GM10266 (cell line): ENCODE results near the gene MSRB3.

Experiments
- DNase-seq: peaks from one replicate; pipeline ENCODE4 v3.0.0; 2012; ENCODE audit errors: extremely low spot score
- TF ChIP-seq, protein P1 (sequence below): IDR thresholded peaks from 2 replicates; pipeline ENCODE4 v1.5.1; 2012; ENCODE audit warnings: mild to moderate bottlenecking, low read depth; ENCODE audit not compliant: control insufficient read depth, insufficient read depth; ENCODE audit errors: missing control alignments

MSRB3 gene

DNA sequence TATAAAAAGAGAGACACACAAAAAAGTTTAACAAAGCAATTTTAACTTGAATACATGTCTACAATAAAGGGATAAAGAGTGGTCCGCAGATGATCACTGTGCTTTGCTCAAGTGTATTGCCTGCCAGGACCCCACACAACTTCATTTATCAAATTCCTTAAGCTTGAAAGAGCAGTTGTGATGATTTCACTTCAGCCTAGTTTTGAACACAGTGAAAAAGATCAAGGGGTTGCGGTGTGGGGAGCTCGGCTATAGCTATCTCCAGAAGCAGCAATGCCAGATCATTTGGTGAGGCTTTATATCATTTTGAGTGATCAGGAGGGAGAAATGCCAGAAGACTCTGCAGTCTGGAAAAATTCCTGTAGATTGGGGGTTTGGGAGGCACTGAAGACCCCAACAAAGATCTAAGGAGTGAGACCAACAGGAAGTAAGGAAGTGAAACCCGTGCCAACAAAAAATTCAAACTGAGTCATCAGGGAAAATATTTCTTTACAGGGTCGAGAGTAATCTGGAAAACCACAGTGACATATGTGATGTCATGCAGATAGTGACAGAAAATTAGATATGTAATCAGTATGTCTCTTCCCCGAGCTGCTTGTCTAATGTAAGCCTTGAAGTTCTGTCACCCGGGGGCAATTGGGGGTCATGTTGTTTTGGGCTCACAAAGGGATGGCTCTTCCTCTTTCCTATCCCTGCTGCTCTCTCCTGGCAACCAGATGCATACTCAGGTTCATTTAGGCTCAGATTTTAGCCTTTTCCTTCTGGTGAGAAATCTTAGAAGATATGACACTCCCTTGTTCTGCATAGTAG lies 221.8 kb downstream of the MSRB3 start:
- DNase-seq: no peak
- TF ChIP-seq, protein P1, sequence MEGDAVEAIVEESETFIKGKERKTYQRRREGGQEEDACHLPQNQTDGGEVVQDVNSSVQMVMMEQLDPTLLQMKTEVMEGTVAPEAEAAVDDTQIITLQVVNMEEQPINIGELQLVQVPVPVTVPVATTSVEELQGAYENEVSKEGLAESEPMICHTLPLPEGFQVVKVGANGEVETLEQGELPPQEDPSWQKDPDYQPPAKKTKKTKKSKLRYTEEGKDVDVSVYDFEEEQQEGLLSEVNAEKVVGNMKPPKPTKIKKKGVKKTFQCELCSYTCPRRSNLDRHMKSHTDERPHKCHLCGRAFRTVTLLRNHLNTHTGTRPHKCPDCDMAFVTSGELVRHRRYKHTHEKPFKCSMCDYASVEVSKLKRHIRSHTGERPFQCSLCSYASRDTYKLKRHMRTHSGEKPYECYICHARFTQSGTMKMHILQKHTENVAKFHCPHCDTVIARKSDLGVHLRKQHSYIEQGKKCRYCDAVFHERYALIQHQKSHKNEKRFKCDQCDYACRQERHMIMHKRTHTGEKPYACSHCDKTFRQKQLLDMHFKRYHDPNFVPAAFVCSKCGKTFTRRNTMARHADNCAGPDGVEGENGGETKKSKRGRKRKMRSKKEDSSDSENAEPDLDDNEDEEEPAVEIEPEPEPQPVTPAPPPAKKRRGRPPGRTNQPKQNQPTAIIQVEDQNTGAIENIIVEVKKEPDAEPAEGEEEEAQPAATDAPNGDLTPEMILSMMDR: no peak

DNA sequence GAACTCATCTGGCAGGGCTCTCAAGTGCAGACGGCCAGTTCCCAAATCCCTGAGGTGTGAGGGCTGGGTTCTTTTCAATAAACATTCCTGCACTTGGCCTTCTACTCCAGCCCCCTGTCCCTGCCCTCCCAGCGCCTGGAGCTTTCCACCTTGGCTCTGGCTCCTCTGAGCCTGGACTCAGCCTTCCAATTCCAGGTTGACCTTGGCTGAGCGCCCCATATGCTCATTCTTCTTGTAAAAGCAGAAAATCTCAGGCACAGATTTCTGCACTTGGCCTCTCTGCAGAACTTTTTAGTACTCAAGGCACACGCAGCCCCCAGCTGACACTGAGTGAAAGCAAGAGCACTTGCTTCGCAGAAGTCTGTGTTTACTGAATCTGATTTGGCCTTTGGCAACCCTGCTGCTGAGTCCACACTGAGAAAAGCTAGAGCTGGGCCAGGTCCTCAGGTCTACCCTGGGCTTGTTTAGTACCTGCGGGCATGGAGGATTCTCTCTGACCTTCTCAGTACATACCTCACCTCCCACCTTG lies 222.7 kb downstream of the MSRB3 start:
- no peak for DNase-seq
- TF ChIP-seq, protein P1: no peak

DNA sequence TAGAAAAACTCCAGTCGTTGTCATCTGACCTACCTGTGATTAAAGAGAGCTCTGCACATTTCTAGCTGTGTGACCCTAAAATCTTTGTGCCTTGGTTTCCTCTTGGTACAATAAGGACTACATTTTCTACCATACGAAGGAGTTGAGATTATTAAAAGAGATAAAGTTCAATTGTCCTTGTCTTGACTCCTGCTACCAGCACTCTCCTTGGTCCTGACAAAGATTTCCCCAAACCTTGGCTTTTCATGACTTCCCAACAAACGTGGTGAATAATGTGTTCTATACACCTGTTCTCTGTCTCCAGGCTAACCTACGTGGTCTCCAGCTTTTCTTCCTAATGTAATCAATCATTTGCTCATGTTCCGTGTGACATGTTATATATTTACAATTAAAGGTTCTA lies 223.5 kb downstream of the MSRB3 start:
- TF ChIP-seq, protein P1: no peak
- DNase-seq: no peak

DNA sequence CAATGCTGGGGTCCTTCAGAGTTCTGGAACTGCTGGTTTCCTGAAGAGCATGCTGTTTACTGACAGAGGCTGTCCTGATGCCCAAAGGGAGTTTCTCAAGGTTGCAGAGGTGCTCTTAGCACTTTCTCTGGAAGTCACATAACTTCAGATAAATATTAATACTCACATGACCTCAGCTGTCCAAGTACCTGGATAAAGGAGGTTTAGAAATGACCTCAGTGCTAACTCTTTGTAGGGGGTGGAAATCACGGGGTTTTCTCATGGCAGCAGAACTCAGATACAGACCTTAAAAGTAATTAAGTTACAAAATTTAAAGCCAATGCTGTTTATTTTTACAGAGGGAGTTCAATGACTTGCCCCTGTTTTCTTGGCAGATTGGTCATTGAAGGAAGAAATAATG lies 225.9 kb downstream of the MSRB3 start:
- TF ChIP-seq, protein P1: no peak
- no peak for DNase-seq

DNA sequence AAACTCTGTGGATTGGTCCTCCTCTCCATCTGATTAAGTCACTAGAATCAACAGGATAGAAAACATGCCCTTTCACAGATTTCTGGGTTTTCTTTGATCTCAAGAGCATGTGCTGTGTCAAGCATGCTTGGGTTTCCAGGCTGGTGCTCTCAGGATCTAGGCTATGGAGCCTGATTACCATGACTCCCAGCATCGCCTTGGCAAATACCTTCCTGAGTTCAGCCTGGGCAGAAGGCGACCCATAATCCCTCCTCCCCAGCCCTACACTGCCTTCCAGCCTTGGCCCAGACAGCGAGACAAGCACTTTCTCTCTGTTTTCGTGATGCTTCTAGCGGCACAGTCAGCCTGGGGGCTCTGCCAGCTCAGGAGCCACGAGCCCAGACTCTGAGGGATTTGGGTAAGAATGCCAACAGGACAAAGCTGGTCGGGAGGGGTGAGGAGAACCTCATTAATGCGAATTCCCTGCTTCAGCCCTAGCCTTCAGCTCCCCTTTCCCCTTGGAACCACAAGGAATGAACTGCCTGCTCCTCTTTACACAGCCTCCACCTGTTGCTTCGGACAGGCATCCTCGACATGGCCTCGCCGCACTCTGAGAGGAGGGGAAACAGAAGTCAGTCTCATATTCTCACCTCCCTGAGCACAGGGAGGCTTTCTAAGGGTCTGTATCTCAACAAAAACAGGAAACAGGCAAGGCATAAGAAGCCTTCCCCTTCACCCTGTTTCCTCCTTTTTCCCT lies 227.1 kb downstream of the MSRB3 start:
- DNase-seq: no peak
- TF ChIP-seq, protein P1: no peak

DNA sequence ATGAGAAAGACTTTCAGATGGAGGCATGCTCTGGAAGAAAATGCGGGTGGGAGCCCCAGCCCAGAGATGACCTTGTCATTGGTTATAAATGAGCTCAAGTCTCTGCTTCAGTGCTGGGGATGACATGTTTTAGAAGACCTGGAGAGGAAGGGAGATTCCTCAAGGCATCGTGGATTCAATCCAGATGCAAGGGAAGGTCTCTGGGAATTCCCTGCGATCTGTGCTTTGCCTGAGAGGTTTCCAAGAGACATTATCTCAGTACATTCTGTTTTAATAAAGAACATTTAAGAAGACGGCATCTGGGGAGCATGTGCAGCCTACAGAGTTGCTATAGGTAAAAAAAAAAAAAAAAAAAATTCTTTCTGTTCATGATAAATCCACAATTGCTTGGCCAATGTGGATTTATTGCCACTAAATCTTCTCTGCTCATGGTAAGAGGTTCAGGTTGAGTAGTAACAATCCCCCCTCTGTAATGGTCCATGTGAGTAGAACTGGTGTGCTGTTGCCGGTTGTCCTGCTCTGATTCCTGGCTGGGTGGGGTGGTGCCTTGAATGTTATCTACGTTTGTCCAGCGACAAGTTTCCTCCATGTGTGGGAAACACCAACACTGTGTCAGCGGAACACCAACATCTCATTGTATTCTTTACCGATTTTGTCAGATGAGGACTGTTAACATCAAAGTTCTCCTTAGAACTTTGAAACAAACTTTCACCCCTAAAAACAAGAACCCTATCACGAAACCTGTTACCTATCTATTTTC lies 230.0 kb downstream of the MSRB3 start:
- TF ChIP-seq, protein P1: no peak
- DNase-seq: no peak

DNA sequence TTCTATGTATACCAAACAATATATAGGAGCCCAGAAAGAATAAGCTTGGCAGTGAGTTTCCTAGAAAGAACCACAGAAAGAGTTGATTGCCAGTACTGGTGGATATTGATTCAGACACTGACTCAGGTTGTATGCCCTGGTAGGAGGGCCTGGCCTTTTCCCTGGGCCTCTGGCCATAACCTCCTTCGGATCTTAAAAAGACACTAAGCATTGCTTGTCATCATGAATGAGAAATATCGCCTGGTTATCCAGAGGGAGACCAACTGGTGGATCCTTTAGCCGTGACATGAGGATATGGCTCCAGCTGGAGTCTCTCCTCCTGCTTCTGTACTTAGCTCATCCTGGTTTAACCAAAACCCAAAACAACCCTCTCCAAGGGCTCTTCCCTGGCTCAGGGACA lies 231.5 kb downstream of the MSRB3 start:
- TF ChIP-seq, protein P1: no peak
- no peak for DNase-seq
